Measurements from ENCODE around the gene TMEM117.
"Not testable (repeated sequence)": the region's sequence is repeated elsewhere in the genome, so short reads cannot be mapped to it uniquely, and the experiment has no call there.

The TMEM117 gene

GRCh38 chr12:44206045-44206444 is 370.2 kb downstream of the TMEM117 start:
- no peak for DNase-seq (ENCODE audit: low read depth in 3 of 3)

- no peak for DNase-seq (ENCODE audit: low read depth in 3 of 3)
Measured at GRCh38 chr12:44217146-44217883, 381.4 kb downstream of the TMEM117 start.

GRCh38 chr12:44223736-44224135 is 387.9 kb downstream of the TMEM117 start:
- no peak for DNase-seq (ENCODE audit: low read depth in 3 of 3)

DNA sequence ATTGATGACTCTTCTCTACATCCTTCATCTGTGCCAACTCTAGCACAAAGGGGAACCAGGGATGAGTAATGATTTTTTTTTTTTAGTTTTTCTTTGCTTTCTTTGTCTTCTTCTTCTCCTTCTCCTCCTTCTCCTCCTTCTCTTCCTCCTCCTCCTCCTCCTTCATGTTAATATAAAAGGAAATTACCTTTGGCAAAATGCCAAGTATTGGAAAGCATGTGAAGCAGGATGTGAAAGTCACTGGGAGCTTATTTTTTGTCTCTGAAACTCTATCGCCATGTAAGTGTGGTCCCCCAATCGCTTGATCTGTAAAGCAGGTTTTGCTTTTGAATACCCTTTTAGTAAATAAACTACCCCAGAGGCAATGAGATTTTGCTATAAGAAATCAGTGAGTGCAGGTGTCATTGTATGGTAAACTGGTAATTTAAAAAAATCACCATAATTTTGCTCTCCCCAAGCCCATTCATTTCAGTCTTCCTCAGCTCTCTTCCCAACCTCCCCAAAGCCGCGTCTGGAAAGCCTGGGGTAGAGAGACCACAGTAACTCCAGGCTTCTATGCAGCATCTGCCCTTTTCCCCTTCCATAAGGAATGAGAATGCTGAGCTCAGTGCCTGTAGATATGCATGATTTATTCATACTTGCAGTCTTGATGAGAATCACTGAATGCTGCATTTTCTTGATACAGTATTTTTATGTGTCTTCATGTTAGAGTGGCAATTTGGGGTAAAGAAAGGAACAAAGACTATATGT is 388.7 kb downstream of the TMEM117 start:
- DNase-seq (ENCODE audit: low read depth in 3 of 3): no peak

GRCh38 chr12:44225149-44225510 is 389.2 kb downstream of the TMEM117 start:
- DNase-seq (ENCODE audit: low read depth in 3 of 3): no peak

DNA sequence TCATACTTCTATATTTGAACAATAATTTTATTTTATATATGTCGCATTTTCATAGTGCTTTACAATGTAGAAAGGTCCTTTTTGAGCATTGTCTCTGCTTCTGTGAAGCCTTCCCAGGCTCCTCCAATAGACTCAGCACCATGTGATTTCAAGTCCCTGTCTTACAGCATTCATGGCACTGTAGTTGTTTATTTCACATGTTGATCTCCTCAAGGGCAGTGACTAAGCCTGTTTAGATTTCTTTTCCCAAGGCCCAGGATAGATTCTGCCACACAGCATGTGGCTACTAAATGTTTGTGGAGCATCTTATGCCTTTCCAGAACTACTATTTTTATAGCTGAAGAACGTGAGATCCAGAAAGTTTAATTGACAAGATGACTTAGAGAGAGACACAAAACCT is 391.7 kb downstream of the TMEM117 start:
- DNase-seq (ENCODE audit: low read depth in 3 of 3): no peak

DNA sequence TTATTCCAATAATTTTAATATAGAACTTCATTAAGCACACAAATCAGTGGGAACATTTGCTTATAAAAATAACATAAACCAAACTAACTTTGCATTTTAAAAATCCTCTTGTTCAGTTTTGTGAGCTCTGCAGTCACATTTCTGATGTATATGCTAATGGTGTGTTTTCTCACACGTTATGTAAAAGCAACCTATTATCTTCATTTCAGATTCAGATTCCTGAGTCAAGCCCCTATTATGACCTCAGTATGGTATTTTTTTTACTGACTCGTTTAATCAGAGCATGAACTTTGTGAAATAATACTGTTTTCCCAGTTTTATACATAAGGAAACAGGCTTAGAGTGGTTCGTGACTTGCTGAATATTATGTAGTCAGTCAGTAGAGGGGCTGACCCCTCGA is 394.0 kb downstream of the TMEM117 start:
- no peak for DNase-seq (ENCODE audit: low read depth in 3 of 3)

- DNase-seq (ENCODE audit: low read depth in 3 of 3): no peak
Measured at GRCh38 chr12:44235674-44236073, 399.8 kb downstream of the TMEM117 start.

DNA sequence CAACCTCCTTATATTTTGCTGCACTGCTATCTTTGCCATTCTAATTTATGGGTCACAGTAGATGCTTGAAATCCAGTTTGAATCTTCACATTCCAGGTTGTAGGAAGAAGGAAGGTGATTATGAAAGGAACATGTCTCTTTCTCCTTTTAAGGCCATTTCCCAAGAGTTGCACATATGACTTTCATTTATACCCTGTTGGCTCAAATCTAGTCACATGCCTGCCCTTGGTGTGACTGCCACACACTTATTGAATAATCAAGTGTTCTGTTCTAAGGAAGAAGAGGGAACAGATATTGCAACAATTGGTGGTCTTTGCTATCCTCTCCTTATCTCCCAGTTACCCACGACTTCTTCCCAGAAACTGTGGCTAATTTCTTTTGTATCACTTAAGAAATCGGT is 404.3 kb downstream of the TMEM117 start:
- no peak for DNase-seq (ENCODE audit: low read depth in 3 of 3)

GRCh38 chr12:44245932-44246331 is 410.1 kb downstream of the TMEM117 start:
- DNase-seq (ENCODE audit: low read depth in 3 of 3): no peak

DNA sequence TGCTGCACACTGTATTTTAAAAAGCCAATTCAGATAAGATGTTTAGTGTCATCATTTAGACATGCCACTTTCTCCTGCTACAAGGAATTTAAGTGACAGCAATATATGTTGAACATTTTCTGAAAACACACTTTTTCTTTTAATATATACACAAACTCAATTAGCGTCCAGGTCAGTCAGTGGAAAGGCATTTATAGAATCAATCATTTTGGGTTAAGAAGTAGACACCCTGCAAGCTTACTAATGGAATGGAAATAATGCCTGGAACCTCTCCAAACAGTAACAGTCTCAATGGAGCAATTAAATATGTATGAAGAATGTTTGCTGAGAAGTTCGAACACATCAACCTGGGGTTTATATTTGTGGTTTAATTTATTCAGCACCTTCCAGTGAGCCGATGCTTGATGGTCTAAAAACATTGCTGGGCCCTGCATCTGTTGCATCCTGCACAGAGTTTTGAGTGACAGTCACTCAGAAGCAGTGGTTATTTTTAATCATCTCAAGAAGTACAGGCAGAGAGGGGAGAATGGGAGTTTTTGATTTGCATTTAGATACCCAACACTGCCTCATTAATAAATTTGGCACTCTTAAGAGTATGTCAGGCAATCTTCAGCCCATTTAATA is 410.7 kb downstream of the TMEM117 start:
- no peak for DNase-seq (ENCODE audit: low read depth in 3 of 3)

DNA sequence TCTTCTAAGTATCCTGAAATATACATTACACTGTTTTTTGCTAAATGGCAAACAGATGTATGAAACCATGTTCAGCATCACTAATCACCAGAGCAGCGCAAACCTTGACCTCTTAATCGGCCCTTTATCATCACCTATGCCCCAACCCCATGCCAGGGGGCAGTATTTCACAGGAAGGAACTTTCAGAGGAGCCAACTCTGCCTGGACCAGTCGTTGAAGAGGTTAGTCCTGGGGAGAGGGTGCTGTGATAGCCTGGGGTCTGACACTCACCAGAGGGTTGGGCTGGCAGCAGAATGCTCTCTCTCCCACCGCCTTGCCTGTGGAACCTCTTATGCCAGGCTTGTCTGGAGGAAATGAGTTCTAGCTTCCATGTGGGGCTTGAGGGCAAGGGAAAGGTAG is 411.7 kb downstream of the TMEM117 start:
- no peak for DNase-seq (ENCODE audit: low read depth in 3 of 3)

GRCh38 chr12:44248436-44248835 is 412.6 kb downstream of the TMEM117 start:
- DNase-seq (ENCODE audit: low read depth in 3 of 3): no peak

GRCh38 chr12:44250440-44250839 is 414.6 kb downstream of the TMEM117 start:
- DNase-seq (ENCODE audit: low read depth in 3 of 3): not testable (repeated sequence)

DNA sequence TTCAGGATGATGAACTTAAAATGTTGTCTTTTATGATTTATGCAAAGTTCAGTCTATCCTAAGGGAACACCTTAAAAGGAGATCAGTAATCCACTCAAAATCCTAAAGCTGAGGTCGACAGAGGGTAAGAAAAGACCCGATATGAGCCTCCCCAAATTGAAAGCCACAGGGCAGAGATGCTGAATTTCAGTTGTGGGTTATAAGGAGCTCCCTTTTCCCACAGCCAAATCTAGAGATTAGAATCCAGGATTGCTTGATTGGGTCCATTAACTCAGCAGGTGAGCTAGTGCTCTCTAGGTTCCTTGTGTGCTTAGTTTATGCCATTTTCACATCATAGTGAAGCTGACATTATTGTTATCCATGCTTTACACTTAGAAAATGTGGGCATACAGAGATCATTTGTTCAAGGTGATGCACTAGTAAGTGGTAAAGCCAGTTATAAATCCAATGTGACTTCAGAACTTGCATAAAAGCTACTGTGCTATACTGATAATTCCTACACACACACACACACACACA is 417.5 kb downstream of the TMEM117 start:
- DNase-seq (ENCODE audit: low read depth in 3 of 3): no peak

- DNase-seq (ENCODE audit: low read depth in 3 of 3): no peak
Measured at GRCh38 chr12:44258246-44258645, 422.4 kb downstream of the TMEM117 start.

- no peak for DNase-seq (ENCODE audit: low read depth in 3 of 3)
Measured at GRCh38 chr12:44259890-44260289, 424.0 kb downstream of the TMEM117 start.

GRCh38 chr12:44260581-44260980 is 424.7 kb downstream of the TMEM117 start:
- DNase-seq (ENCODE audit: low read depth in 3 of 3): no peak

DNA sequence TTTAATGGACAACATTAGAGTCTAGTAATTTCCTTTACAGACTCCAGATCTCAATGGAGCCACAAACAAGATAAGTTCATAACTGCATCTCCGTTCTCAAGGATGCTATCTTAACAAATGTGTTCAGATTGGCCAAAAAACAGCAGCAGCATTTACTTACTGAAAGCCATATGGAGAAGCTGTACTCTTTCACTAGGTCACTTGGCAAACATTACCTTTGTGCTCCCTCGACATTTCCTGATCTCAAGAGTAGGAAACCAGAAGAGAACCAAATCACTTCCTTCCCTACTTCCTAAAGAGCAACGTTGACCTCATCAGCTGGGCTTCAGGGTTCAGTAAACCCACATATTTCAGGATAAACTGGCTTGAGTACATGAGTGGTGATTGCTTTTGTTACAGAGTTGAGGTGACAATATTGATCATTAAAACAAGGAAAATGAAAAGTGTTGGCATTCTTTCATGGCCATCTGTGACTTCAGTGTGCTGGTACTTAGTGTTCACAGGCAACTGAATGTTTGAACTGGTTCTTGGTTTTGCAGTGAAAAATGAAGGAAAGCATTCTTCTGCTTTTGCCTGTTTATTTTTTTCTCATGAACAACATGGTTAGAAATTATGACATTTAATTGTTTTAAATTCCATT is 449.6 kb downstream of the TMEM117 start:
- DNase-seq (ENCODE audit: low read depth in 3 of 3): no peak

GRCh38 chr12:44286336-44286735 is 450.5 kb downstream of the TMEM117 start:
- DNase-seq (ENCODE audit: low read depth in 3 of 3): no peak

- no peak for DNase-seq (ENCODE audit: low read depth in 3 of 3)
Measured at GRCh38 chr12:44286821-44287505, 451.1 kb downstream of the TMEM117 start.

DNA sequence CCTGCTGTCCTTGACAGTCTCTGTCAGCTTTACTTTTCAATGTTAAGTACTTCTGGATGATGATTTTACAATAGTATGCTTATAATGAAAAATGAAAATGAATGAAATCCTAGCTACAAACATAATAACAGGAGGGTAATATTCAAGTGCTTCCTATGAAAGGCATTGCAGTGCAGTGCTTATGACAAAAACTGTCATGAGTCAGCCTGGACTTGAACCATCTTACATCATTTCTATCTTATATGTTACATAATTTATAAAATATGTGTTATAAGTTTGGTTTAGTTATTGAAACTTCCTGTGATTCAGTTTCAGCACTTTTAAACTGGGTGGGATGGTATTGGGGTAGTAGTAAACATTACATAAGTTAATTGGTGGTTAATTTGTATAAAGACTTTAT is 451.7 kb downstream of the TMEM117 start:
- no peak for DNase-seq (ENCODE audit: low read depth in 3 of 3)
